ENCODE data around the gene NFATC4. TPM values are rescaled to one million over a fixed set of nuclear protein-coding genes. Genes with fewer than 3 reads are reported as not detected.

Gene NFATC4
- total RNA-seq, 2 experiments from 2014 or later, result not detected

DNA sequence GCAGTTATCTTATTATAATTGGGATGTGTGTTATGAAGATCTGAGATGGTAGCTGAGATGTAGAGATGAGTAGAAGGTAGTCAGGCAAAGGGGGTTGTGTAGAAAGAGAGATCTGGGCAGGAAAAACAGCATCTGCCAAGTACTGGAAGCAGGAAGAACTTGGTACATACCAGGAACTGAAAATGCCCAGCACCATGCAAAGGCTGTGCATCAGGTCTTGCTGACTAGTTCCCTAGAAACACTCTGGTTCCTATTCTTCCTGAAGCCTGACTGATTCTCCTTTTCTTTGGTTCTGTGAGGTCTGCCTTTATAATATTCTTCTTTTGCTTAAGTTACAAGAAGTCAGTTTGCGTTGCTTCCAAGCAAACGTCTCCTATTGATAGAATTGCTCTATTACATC is 6.7 kb upstream of the NFATC4 start:
- ATAC-seq (ENCODE audit: poor library complexity) (no peak), DNase-seq (no peak)
- Histone ChIP-seq H3K36me3 (ENCODE audit: insufficient read depth, low read length) (no peaks in the 10 kb centered on the region), H3K4me1 (ENCODE audit: insufficient read depth, low read length) (peaks cover 9% of the 10 kb centered on the region), H3K27ac (ENCODE audit: low read depth in 1 of 2, low read length in 2 of 2) (no peak overlapping the region), H3K9me3 (ENCODE audit: control insufficient read depth in 1 of 2, insufficient read depth in 1 of 2, low read length in 2 of 2) (peaks cover 0 to 6% of the 10 kb centered on the region in 2 experiments), H3K4me3 (ENCODE audit: low read length) (no peak overlapping the region), H3K27me3 (ENCODE audit: control insufficient read depth in 1 of 2, insufficient read depth in 2 of 2, low read length in 2 of 2) (peaks cover 31 to 33% of the 10 kb centered on the region in 2 experiments)
- peaks cover 56% of the 10 kb centered on the region for H3K27me3 Mint-ChIP-seq
- no peaks in the 10 kb centered on the region for H3K9me3 Mint-ChIP-seq
- ChIA-PET CTCF (interaction anchor here (2.0 kb wide), 1 partner anchor 28 kb away, joined by 7 read pairs; no protein-coding TSS in a partner anchor), POLR2A (no interaction called here)
- no peak overlapping the region for H3K4me3 Mint-ChIP-seq
- peaks cover 11% of the 10 kb centered on the region for H3K4me1 Mint-ChIP-seq (ENCODE audit: low read depth)
- TF ChIP-seq, protein P1, sequence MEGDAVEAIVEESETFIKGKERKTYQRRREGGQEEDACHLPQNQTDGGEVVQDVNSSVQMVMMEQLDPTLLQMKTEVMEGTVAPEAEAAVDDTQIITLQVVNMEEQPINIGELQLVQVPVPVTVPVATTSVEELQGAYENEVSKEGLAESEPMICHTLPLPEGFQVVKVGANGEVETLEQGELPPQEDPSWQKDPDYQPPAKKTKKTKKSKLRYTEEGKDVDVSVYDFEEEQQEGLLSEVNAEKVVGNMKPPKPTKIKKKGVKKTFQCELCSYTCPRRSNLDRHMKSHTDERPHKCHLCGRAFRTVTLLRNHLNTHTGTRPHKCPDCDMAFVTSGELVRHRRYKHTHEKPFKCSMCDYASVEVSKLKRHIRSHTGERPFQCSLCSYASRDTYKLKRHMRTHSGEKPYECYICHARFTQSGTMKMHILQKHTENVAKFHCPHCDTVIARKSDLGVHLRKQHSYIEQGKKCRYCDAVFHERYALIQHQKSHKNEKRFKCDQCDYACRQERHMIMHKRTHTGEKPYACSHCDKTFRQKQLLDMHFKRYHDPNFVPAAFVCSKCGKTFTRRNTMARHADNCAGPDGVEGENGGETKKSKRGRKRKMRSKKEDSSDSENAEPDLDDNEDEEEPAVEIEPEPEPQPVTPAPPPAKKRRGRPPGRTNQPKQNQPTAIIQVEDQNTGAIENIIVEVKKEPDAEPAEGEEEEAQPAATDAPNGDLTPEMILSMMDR (IDR thresholded peaks at IDR 0.05), result no peak
- H3K36me3 Mint-ChIP-seq (ENCODE audit: low read depth), result no peaks in the 10 kb centered on the region
- H3K27ac Mint-ChIP-seq, result no peak overlapping the region
- intact Hi-C loops (cut with DNase I, micrococcal nuclease), result no loop called here

DNA sequence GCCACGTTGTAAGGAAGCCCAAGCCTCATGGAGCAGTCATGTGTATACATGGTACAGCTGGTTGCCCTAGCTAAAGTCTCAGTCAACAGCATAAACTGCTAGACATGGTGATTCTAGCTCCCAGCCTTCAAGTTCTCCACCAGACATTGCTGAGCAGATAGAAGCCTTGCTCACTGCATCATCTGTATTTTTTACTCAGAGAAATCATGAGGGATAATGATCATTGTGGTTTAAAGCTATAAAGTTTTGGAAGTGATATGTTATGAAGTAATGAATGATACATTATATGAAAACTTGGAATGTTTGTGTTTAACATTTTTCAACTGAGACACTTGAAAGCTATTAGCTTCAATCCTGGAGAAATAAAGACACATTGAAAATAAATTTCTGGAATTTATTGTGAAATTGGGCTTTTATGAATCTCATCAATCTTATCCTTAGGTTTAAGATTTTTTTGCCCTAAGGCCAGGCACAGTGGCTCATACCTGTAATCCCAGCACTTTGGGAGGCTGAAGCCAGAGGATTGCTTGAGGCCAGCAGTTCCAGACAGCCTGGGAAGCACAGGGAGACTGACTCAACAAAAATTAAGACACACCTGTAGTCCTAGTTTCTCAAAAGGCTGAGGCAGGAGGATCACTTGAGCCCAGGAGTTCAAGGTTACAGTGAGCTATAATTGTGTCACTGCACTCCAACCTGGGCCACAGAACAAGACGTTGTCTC is 5.6 kb upstream of the NFATC4 start:
- Mint-ChIP-seq H3K36me3 (ENCODE audit: low read depth) (no peaks in the 10 kb centered on the region), H3K9me3 (no peaks in the 10 kb centered on the region), H3K4me1 (ENCODE audit: low read depth) (peaks cover 18% of the 10 kb centered on the region), H3K4me3 (no peak overlapping the region), H3K27me3 (peaks cover 60% of the 10 kb centered on the region), H3K27ac (no peak overlapping the region)
- no peak for ATAC-seq (ENCODE audit: poor library complexity)
- Histone ChIP-seq H3K9me3 (ENCODE audit: control insufficient read depth in 1 of 2, insufficient read depth in 1 of 2, low read length in 2 of 2) (peaks cover 0 to 12% of the 10 kb centered on the region in 2 experiments), H3K36me3 (ENCODE audit: insufficient read depth, low read length) (no peaks in the 10 kb centered on the region), H3K4me3 (ENCODE audit: low read length) (no peak overlapping the region), H3K27me3 (ENCODE audit: control insufficient read depth in 1 of 2, insufficient read depth in 2 of 2, low read length in 2 of 2) (peaks cover 42 to 43% of the 10 kb centered on the region in 2 experiments), H3K4me1 (ENCODE audit: insufficient read depth, low read length) (peaks cover 20% of the 10 kb centered on the region), H3K27ac (ENCODE audit: low read depth in 1 of 2, low read length in 2 of 2) (no peak overlapping the region)
- CTCF ChIA-PET, result interaction anchor here (2.0 kb wide), 1 partner anchor 29 kb away, joined by 7 read pairs; no protein-coding TSS in a partner anchor
- POLR2A ChIA-PET, result no interaction called here
- DNase-seq, result no peak
- TF ChIP-seq, protein P1 (IDR thresholded peaks at IDR 0.05), result no peak
- intact Hi-C loops (cut with DNase I, micrococcal nuclease), result no loop called here

DNA sequence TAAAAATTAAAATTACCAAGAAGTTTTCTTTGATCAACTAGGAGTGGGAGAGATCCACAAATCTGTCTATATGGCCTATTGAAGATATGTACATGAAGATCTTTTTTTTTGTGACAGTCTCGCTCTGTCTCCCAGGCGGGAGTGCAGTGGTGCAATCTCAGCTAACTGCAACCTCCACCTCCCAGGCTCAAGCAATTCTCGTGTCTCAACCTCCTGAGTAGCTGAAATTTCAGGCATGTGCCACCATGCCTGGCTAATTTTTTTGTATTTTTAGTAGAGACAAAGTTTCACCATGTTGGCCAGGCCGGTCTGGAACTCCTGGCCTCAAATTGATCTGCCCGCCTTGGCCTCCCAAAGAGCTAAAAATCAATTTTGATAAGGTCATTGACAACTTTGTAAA is 4.6 kb upstream of the NFATC4 start:
- peaks cover 25% of the 10 kb centered on the region for H3K4me1 Mint-ChIP-seq (ENCODE audit: low read depth)
- no peak overlapping the region for H3K4me3 ChIP-seq (ENCODE audit: low read length)
- H3K9me3 ChIP-seq (ENCODE audit: control insufficient read depth in 1 of 2, insufficient read depth in 1 of 2, low read length in 2 of 2), result peaks cover 0 to 22% of the 10 kb centered on the region in 2 experiments
- H3K36me3 Mint-ChIP-seq (ENCODE audit: low read depth), result no peaks in the 10 kb centered on the region
- H3K27ac ChIP-seq (ENCODE audit: low read depth in 1 of 2, low read length in 2 of 2), result no peak overlapping the region
- TF ChIP-seq, protein P1 (IDR thresholded peaks at IDR 0.05), result no peak
- peaks cover 30% of the 10 kb centered on the region for H3K4me1 ChIP-seq (ENCODE audit: insufficient read depth, low read length)
- no peak for DNase-seq
- no peaks in the 10 kb centered on the region for H3K9me3 Mint-ChIP-seq
- H3K27me3 ChIP-seq (ENCODE audit: control insufficient read depth in 1 of 2, insufficient read depth in 2 of 2, low read length in 2 of 2), result peaks cover 51 to 52% of the 10 kb centered on the region in 2 experiments
- H3K4me3 Mint-ChIP-seq, result no peak overlapping the region
- ChIA-PET POLR2A (no interaction called here), CTCF (interaction anchor here (2.0 kb wide), 1 partner anchor 30 kb away, joined by 7 read pairs; no protein-coding TSS in a partner anchor)
- intact Hi-C loops (cut with DNase I, micrococcal nuclease), result no loop called here
- peaks cover 68% of the 10 kb centered on the region for H3K27me3 Mint-ChIP-seq
- no peaks in the 10 kb centered on the region for H3K36me3 ChIP-seq (ENCODE audit: insufficient read depth, low read length)
- H3K27ac Mint-ChIP-seq, result no peak overlapping the region
- ATAC-seq (ENCODE audit: poor library complexity), result no peak

All from CD4-positive, alpha-beta T cell (primary cell).